HepG2 (cell line): ENCODE results near the gene NOS1AP.

ENCODE experiments used
- NBN ChIP-seq: fragments of 450-650 bp; conservative IDR thresholded peaks from 2 replicates; pipeline ENCODE4 v1.6.1; 2017
- PHF8 ChIP-seq: sonication (generic); formaldehyde crosslinking; IDR thresholded peaks from 2 replicates; pipeline ENCODE4 v1.5.0; 2020; ENCODE audit warnings: missing genetic modification reagents
- POLR2A ChIP-seq, 2 experiments: IDR thresholded peaks; 2 replicates each; pipeline ENCODE4 v1.6.1; 2011; ENCODE audit warnings: low read depth in 2 of 2, low read length in 2 of 2, mild to moderate bottlenecking in 1 of 2, moderate library complexity in 1 of 2; ENCODE audit not compliant: insufficient read depth in 1 of 2
- ZNF274 ChIP-seq: sonication (generic); formaldehyde crosslinking; IDR thresholded peaks from 2 replicates; pipeline ENCODE4 v1.5.1; 2020; ENCODE audit warnings: mild to moderate bottlenecking, missing genetic modification reagents
- TF ChIP-seq, protein P1 (sequence below): sonication (generic); formaldehyde crosslinking; IDR thresholded peaks from 2 replicates; pipeline ENCODE4 v1.5.0; 2020; ENCODE audit warnings: mild to moderate bottlenecking, missing genetic modification reagents, moderate library complexity
- TF ChIP-seq, protein P2 (sequence below): IDR thresholded peaks from 2 replicates; pipeline ENCODE4 v1.6.1; 2012; ENCODE audit warnings: low read length, improper control_type of control experiment
- TF ChIP-seq, protein P3 (sequence below): sonication (generic); formaldehyde crosslinking; IDR thresholded peaks from 2 replicates; pipeline ENCODE4 v1.4.0; 2020; ENCODE audit warnings: mild to moderate bottlenecking, missing genetic modification reagents

DNA sequence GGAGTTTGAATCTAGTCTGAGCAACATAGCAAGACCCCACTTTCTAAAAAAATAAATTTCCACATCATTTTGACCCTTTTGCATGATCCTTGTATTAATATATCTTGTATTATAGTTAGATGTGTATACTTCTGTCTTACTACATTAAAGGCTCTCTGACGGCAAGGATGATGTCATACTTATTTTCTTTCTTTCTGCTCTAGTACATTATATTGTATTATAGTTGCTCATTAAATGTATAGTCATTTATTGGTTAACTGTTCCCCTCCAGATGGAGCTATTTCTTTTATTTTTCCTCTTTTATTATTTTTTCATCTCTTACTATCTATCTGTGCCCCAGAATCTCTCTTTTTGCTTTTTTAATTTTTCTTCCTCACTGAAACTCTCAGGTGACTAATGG lies 30.9 kb upstream of the NOS1AP start:
- TF ChIP-seq ZNF274 (CRISPR knock-in tag) (no peak), POLR2A (IDR thresholded peaks at IDR 0.05; ENCODE audit: insufficient read depth in 1 of 2, low read depth in 2 of 2, low read length in 2 of 2) (no peak), PHF8 (no peak), NBN (no peak)
- TF ChIP-seq, protein P1, sequence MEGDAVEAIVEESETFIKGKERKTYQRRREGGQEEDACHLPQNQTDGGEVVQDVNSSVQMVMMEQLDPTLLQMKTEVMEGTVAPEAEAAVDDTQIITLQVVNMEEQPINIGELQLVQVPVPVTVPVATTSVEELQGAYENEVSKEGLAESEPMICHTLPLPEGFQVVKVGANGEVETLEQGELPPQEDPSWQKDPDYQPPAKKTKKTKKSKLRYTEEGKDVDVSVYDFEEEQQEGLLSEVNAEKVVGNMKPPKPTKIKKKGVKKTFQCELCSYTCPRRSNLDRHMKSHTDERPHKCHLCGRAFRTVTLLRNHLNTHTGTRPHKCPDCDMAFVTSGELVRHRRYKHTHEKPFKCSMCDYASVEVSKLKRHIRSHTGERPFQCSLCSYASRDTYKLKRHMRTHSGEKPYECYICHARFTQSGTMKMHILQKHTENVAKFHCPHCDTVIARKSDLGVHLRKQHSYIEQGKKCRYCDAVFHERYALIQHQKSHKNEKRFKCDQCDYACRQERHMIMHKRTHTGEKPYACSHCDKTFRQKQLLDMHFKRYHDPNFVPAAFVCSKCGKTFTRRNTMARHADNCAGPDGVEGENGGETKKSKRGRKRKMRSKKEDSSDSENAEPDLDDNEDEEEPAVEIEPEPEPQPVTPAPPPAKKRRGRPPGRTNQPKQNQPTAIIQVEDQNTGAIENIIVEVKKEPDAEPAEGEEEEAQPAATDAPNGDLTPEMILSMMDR (CRISPR knock-in tag), result no peak
- TF ChIP-seq, protein P2, sequence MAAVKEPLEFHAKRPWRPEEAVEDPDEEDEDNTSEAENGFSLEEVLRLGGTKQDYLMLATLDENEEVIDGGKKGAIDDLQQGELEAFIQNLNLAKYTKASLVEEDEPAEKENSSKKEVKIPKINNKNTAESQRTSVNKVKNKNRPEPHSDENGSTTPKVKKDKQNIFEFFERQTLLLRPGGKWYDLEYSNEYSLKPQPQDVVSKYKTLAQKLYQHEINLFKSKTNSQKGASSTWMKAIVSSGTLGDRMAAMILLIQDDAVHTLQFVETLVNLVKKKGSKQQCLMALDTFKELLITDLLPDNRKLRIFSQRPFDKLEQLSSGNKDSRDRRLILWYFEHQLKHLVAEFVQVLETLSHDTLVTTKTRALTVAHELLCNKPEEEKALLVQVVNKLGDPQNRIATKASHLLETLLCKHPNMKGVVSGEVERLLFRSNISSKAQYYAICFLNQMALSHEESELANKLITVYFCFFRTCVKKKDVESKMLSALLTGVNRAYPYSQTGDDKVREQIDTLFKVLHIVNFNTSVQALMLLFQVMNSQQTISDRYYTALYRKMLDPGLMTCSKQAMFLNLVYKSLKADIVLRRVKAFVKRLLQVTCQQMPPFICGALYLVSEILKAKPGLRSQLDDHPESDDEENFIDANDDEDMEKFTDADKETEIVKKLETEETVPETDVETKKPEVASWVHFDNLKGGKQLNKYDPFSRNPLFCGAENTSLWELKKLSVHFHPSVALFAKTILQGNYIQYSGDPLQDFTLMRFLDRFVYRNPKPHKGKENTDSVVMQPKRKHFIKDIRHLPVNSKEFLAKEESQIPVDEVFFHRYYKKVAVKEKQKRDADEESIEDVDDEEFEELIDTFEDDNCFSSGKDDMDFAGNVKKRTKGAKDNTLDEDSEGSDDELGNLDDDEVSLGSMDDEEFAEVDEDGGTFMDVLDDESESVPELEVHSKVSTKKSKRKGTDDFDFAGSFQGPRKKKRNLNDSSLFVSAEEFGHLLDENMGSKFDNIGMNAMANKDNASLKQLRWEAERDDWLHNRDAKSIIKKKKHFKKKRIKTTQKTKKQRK, result no peak
- TF ChIP-seq, protein P3, sequence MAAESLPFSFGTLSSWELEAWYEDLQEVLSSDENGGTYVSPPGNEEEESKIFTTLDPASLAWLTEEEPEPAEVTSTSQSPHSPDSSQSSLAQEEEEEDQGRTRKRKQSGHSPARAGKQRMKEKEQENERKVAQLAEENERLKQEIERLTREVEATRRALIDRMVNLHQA (CRISPR knock-in tag), result no peak
